Coronary artery (tissue), 2 donors: Measurements from ENCODE around the gene FLNA.

ENCODE experiments used
- DNase-seq: peaks from one replicate; pipeline ENCODE4 v3.0.0-alpha.2; 2017; ENCODE audit warnings: low spot score
- H3K27ac ChIP-seq, 2 donors: fragments of 200-600 bp; sonication (generic); one replicate each; pipeline ENCODE4 v1.5.1; 2016 to 2019
- H3K4me3 ChIP-seq: fragments of 200-600 bp; sonication (generic); 2 replicates; pipeline ENCODE4 v1.5.1; 2016; ENCODE audit warnings: mild to moderate bottlenecking, moderate library complexity
- TF ChIP-seq, protein P1 (sequence below): fragments of 200-600 bp; sonication (generic); IDR thresholded peaks from one replicate; pipeline ENCODE4 v1.5.1; 2019; ENCODE audit warnings: antibody characterized with exemption

FLNA gene

DNA sequence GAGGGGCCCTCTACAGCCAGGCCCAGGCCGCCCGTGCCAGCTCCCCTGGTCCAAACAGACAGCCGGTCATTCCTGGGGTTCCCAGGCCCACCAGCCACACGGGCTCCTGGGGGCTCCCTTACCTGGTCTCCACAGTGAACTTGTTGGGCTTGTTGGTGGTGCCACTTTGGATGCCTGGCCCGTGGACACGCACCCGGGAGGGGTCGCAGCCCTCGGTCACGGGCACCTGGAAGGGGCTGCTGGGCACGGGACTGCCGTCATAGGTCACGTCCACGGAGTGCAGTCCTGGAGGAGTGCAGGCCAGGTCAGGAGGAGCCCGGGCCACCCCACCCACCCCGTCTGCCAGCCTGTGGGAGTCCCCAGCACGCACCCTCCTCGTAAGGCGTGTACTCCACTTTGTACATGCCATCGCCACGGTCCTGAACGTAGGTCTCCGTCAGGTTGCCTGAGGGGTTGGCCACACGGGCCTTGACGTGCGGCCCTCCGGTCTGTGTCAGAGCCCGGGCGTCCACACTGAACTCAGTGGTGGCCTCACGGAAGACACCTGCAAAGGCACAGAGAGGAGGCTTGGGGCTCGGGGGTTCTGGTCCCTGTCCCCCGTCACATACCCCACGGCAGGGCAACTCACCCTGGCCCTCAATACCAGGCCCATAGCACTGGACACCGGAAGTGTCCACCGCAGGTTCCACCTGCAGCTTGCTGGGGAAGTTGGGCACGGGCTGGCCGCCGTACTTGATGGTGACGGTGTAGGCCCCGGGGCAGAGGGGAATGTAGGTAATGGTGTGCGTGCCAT, 14.9 kb downstream of the FLNA start:
- H3K27ac ChIP-seq: peak overlapping the region; percentile 37 to 72
- TF ChIP-seq, protein P1, sequence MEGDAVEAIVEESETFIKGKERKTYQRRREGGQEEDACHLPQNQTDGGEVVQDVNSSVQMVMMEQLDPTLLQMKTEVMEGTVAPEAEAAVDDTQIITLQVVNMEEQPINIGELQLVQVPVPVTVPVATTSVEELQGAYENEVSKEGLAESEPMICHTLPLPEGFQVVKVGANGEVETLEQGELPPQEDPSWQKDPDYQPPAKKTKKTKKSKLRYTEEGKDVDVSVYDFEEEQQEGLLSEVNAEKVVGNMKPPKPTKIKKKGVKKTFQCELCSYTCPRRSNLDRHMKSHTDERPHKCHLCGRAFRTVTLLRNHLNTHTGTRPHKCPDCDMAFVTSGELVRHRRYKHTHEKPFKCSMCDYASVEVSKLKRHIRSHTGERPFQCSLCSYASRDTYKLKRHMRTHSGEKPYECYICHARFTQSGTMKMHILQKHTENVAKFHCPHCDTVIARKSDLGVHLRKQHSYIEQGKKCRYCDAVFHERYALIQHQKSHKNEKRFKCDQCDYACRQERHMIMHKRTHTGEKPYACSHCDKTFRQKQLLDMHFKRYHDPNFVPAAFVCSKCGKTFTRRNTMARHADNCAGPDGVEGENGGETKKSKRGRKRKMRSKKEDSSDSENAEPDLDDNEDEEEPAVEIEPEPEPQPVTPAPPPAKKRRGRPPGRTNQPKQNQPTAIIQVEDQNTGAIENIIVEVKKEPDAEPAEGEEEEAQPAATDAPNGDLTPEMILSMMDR: no peak
- no peak for DNase-seq
- peak overlapping the region; percentile 38 for H3K4me3 ChIP-seq

DNA sequence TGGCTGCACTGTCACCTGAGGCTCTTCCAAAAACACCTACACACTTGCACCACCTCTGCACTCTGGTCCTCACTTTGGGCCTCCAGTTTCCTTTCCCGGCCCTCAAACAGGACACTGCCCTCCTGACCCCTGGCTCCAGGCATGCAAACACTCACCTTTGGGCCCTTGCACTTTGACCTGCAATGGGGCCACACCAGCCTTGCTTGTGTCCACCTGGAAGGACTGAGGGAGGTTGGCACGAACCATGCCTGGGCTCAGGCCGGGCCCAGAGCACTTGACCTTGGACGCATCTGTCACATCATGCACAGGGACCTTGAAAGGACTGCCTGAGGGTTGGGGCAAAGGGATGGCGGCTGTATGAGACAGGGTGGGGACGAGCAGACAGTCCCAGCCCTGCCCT, 15.6 kb downstream of the FLNA start:
- TF ChIP-seq, protein P1: no peak
- peak overlapping the region in 1 of 2 donors; percentile 72 for H3K27ac ChIP-seq

DNA sequence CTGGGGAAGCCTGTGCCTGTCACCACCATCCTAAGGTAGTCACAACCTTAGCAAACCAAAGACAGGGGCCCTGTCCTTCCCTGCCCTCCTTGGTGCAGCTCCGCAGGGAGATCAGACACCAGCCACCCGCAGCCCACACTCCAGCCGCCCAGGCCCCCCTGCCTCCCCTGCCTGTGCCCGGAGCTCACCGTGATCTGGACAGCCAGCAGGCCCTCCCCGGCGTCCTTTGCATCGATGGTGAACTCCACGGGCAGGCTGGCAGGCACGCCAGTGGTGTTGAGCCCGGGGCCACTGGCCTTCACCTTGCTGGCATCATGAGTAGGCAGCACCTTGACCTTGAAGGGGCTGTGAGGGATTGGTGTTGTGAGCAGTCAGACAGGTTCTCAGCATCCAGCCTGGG, 16.4 kb downstream of the FLNA start:
- no peak for DNase-seq
- TF ChIP-seq, protein P1: no peak
- peak overlapping the region; percentile 38 for H3K4me3 ChIP-seq
- peak overlapping the region in 1 of 2 donors; percentile 72 for H3K27ac ChIP-seq

More for the DNA sequence above, 15.6 kb downstream of the FLNA start:
- peak overlapping the region; percentile 38 for H3K4me3 ChIP-seq
- no peak for DNase-seq

DNA sequence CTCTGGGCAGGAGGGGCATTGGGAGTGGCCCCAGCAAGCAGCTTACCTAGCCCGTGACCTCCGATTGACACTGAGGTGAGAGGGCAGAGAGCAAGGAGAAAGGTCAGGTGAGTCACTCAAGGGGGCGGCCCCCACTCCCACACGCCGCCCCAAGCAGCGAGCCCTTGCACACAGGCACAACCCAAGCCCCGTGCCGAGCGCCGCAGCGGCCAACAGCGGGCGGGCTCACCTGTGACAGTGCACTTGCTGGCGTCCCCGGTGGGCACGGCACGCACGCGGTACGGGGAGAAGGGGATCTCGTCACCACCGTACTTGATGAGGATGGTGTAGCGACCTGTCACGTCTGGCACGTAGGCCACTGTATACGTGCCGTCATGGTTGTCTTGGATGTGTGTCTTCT, 17.2 kb downstream of the FLNA start:
- DNase-seq: no peak
- TF ChIP-seq, protein P1: no peak
- Histone ChIP-seq H3K4me3 (peak overlapping the region; percentile 4), H3K27ac (peak overlapping the region in 1 of 2 donors; percentile 72)

DNA sequence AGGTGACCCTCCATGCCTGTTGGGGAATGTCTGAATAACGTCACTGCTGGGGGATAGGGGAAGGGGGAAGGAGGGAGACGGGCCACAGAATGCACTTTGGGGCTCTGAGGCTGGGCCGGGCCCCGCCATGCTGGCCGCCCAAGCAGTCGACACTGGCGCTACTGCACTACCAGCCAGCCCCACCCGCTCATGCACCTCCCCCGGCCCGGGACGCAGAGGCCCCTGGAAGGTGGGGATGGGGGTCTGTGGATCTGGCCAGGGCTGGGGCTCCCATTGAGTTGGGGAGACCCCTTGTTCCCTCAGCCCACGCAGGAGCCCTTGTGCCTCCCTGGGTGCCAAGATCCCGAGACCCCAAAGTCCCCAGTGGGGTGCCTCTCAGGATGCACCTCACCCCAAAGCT, 17.8 kb downstream of the FLNA start:
- TF ChIP-seq, protein P1: no peak
- Histone ChIP-seq H3K27ac (peak overlapping the region in 1 of 2 donors; percentile 72), H3K4me3 (peak overlapping the region; percentile 17)
- no peak for DNase-seq

DNA sequence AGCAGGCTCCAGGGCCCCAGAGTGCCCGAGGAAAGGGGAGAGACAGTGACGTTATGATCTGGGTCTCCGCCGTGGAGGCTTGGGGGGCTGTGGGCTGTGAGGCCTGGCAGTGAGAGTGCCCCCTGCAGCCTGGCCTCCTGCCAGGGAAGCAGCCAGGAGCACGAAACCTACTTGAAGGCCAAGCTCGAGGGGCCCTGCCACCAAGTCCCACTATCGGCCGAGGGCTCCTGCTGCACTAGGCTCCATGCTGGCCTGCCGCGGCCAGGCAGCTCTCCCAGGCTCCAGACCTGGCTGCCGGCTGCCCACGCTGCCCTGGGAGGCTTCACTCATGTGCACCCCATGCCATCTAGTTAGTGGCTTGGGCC, 18.7 kb downstream of the FLNA start:
- H3K27ac ChIP-seq: peak overlapping the region in 1 of 2 donors; percentile 72
- DNase-seq: no peak
- TF ChIP-seq, protein P1: no peak
- H3K4me3 ChIP-seq: peak overlapping the region; percentile 17
